Right ventricle myocardium inferior (tissue), 1 donor: Measurements from ENCODE around the gene NCKAP1. TPM values are rescaled to one million over a fixed set of nuclear protein-coding genes. Genes with fewer than 3 reads are reported as not detected.
"Not testable (repeated sequence)": the region's sequence is repeated elsewhere in the genome, so short reads cannot be mapped to it uniquely, and the experiment has no call there.

Experiments used
- ATAC-seq: fragments of 200-7000 bp; cut with Tn5 transposase; one replicate; pipeline ENCODE4 v1.9.1; 2020; ENCODE audit warnings: mild to moderate bottlenecking, moderate library complexity
- DNase-seq: peaks from one replicate; pipeline ENCODE4 v3.0.0; 2021; ENCODE audit errors: missing footprints
- intact Hi-C: fragments of 100-400 bp; cut with DNase I; formaldehyde crosslinking; loops from one replicate; pipeline ENCODE4 v1.11.0; 2022
- total RNA-seq: library from RNA; stranded (reverse); fragmentation: NEBNext Ultra II Directional; extraction: Animal tissue kit (Norgen Biotek cat#: 25700); gene quantifications from one replicate; pipeline ENCODE4 v1.2.1, GENCODE V29; 2021
- donor health status: DM: no; HTN: yes; CAD: no; lungs with severe emphysema.

The NCKAP1 gene
- total RNA-seq, 1 donor from 2014 or later: 135 TPM

GRCh38 chr2:182895798-182896197, 142.5 kb downstream of the NCKAP1 start:
- intact Hi-C loops: no loop called here
- DNase-seq (no peak), ATAC-seq (no peak)

GRCh38 chr2:182895169-182895568, 143.1 kb downstream of the NCKAP1 start:
- DNase-seq: no peak
- ATAC-seq: no peak
- intact Hi-C loops: no loop called here

GRCh38 chr2:182894174-182894573, 144.1 kb downstream of the NCKAP1 start:
- no peak for DNase-seq
- intact Hi-C loops: no loop called here
- no peak for ATAC-seq

- intact Hi-C loops: no loop called here
- ATAC-seq (no peak), DNase-seq (no peak)
Measured at GRCh38 chr2:182893666-182894065, 144.6 kb downstream of the NCKAP1 start.

GRCh38 chr2:182893035-182893434, 145.2 kb downstream of the NCKAP1 start:
- DNase-seq, intact Hi-C loops, ATAC-seq: not testable (repeated sequence)

- intact Hi-C loops: no loop called here
- ATAC-seq (no peak), DNase-seq (no peak)
Measured at GRCh38 chr2:182891611-182892010, 146.6 kb downstream of the NCKAP1 start.

- intact Hi-C loops: no loop called here
- DNase-seq: no peak
- no peak for ATAC-seq
Measured at GRCh38 chr2:182890773-182891378, 147.4 kb downstream of the NCKAP1 start.

- ATAC-seq: no peak
- intact Hi-C loops: no loop called here
- DNase-seq: no peak
Measured at GRCh38 chr2:182890305-182890704, 148.0 kb downstream of the NCKAP1 start.

- ATAC-seq (no peak), DNase-seq (no peak)
- intact Hi-C loops: no loop called here
Measured at GRCh38 chr2:182887753-182888415, 150.4 kb downstream of the NCKAP1 start.

GRCh38 chr2:182887093-182887492, 151.2 kb downstream of the NCKAP1 start:
- no peak for ATAC-seq
- intact Hi-C loops: no loop called here

GRCh38 chr2:182885771-182886170, 152.5 kb downstream of the NCKAP1 start:
- intact Hi-C loops: no loop called here
- ATAC-seq (no peak), DNase-seq (no peak)

More at GRCh38 chr2:182887093-182887492, 151.2 kb downstream of the NCKAP1 start:
- DNase-seq: no peak

- DNase-seq (no peak), ATAC-seq (no peak)
- intact Hi-C loops: no loop called here
Measured at GRCh38 chr2:182883451-182883850, 154.8 kb downstream of the NCKAP1 start.

- intact Hi-C loops, ATAC-seq, DNase-seq: not testable (repeated sequence)
Measured at GRCh38 chr2:182880100-182880499, 158.2 kb downstream of the NCKAP1 start.

GRCh38 chr2:182876653-182877052, 161.6 kb downstream of the NCKAP1 start:
- intact Hi-C loops, DNase-seq, ATAC-seq: not testable (repeated sequence)

GRCh38 chr2:182870227-182870626, 168.0 kb downstream of the NCKAP1 start:
- no peak for ATAC-seq
- intact Hi-C loops: no loop called here

GRCh38 chr2:182868054-182868796, 170.0 kb downstream of the NCKAP1 start:
- ATAC-seq: no peak
- DNase-seq: no peak
- intact Hi-C loops: no loop called here

More at GRCh38 chr2:182870227-182870626, 168.0 kb downstream of the NCKAP1 start:
- DNase-seq: no peak

- DNase-seq: no peak
- intact Hi-C loops: no loop called here
- no peak for ATAC-seq
Measured at GRCh38 chr2:182867426-182868053, 170.7 kb downstream of the NCKAP1 start.

- ATAC-seq: peak; percentile 83
- intact Hi-C loops: no loop called here
- peak; percentile 71 for DNase-seq
Measured at GRCh38 chr2:182866461-182867406, 171.5 kb downstream of the NCKAP1 start, which contains the start of gene FRZB. Gene FRZB (minus strand): TSS chr2:182866637. CDS start chr2:182866552, 85 bp downstream.
